ENCODE data around the gene TSPAN8. TPM values are rescaled to one million over a fixed set of nuclear protein-coding genes. Genes with fewer than 3 reads are reported as not detected.

TSPAN8 gene
- total RNA-seq, 1 donor from 2014 or later, result 27.3 TPM

GRCh38 chr12:71194657-71195056 lies 36.9 kb upstream of the TSPAN8 start:
- Mint-ChIP-seq H3K9me3 (peaks cover 5% of the 10 kb centered on the region), H3K36me3 (no peaks in the 10 kb centered on the region), H3K27me3 (no peaks in the 10 kb centered on the region), H3K4me3 (no peak overlapping the region), H3K27ac (no peak overlapping the region), H3K4me1 (ENCODE audit: unreplicated experiment) (peaks cover 6% of the 10 kb centered on the region)
- TF ChIP-seq CTCF (conservative IDR thresholded peaks at IDR 0.05), result no peak
- DNase-seq (ENCODE audit: extremely low spot score, unreplicated experiment), result no peak

- no peak for DNase-seq (ENCODE audit: extremely low spot score, unreplicated experiment)
- Mint-ChIP-seq H3K9me3 (peaks cover 5% of the 10 kb centered on the region), H3K27ac (no peak overlapping the region), H3K4me3 (no peak overlapping the region), H3K4me1 (ENCODE audit: unreplicated experiment) (peaks cover 6% of the 10 kb centered on the region), H3K27me3 (no peaks in the 10 kb centered on the region), H3K36me3 (no peaks in the 10 kb centered on the region)
- TF ChIP-seq CTCF (conservative IDR thresholded peaks at IDR 0.05), result no peak
Measured at GRCh38 chr12:71193041-71193440, 35.2 kb upstream of the TSPAN8 start.

GRCh38 chr12:71191509-71192196 lies 33.9 kb upstream of the TSPAN8 start:
- H3K36me3 Mint-ChIP-seq, result no peaks in the 10 kb centered on the region
- no peaks in the 10 kb centered on the region for H3K27me3 Mint-ChIP-seq
- H3K4me3 Mint-ChIP-seq, result no peak overlapping the region
- no peak for TF ChIP-seq CTCF (conservative IDR thresholded peaks at IDR 0.05)
- H3K9me3 Mint-ChIP-seq, result peaks cover 5% of the 10 kb centered on the region
- DNase-seq (ENCODE audit: extremely low spot score, unreplicated experiment), result no peak
- no peak overlapping the region for H3K27ac Mint-ChIP-seq
- peaks cover 6% of the 10 kb centered on the region for H3K4me1 Mint-ChIP-seq (ENCODE audit: unreplicated experiment)

GRCh38 chr12:71190822-71191221 lies 33.0 kb upstream of the TSPAN8 start:
- TF ChIP-seq CTCF (conservative IDR thresholded peaks at IDR 0.05), result no peak
- Mint-ChIP-seq H3K27ac (no peak overlapping the region), H3K36me3 (no peaks in the 10 kb centered on the region), H3K4me3 (no peak overlapping the region), H3K27me3 (no peaks in the 10 kb centered on the region), H3K4me1 (ENCODE audit: unreplicated experiment) (peaks cover 6% of the 10 kb centered on the region), H3K9me3 (peaks cover 5% of the 10 kb centered on the region)
- DNase-seq (ENCODE audit: extremely low spot score, unreplicated experiment), result no peak

- DNase-seq (ENCODE audit: extremely low spot score, unreplicated experiment), result no peak
- no peak overlapping the region for H3K4me3 Mint-ChIP-seq
- no peaks in the 10 kb centered on the region for H3K27me3 Mint-ChIP-seq
- no peaks in the 10 kb centered on the region for H3K4me1 Mint-ChIP-seq (ENCODE audit: unreplicated experiment)
- no peaks in the 10 kb centered on the region for H3K36me3 Mint-ChIP-seq
- TF ChIP-seq CTCF (conservative IDR thresholded peaks at IDR 0.05), result no peak
- H3K9me3 Mint-ChIP-seq, result no peaks in the 10 kb centered on the region
- no peak overlapping the region for H3K27ac Mint-ChIP-seq
Measured at GRCh38 chr12:71187379-71187778, 29.6 kb upstream of the TSPAN8 start.
